ENCODE results near the gene TAF4B. TPM values are rescaled to one million over a fixed set of nuclear protein-coding genes. Genes with fewer than 3 reads are reported as not detected.
"Not testable (repeated sequence)": the region's sequence is repeated elsewhere in the genome, so short reads cannot be mapped to it uniquely, and the experiment has no call there.

The TAF4B gene
- total RNA-seq, 4 donors from 2014 or later: 3.7 to 11.9 (median 7.1) TPM

GRCh38 chr18:26185267-26185666, 41.0 kb upstream of the TAF4B start:
- Histone ChIP-seq H3K9me3 (no peaks in the 10 kb centered on the region), H3K36me3 (no peaks in the 10 kb centered on the region)

DNA sequence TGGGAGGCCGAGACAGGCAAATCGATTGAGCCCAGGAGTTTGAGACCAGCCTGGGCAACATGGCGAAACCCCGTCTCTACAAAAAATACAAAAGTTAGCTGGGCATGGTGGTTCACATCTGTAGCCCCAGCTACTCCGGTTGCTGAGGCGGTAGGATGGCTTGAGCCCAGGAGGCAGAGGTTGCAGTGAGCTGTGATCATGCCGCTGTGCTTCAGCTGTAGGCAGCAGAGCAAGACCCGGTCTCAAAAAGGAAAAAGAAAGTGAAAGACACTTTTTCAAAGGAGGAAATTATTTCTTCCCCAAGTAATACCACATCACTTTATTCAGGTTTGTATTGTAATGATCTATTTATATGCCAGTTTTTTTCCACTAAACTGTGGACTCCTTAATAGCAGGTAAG, 35.7 kb upstream of the TAF4B start:
- in situ Hi-C loops (cut with MboI; ENCODE audit: low pct_ligation_motif_present in 1 of 4, low pct_unique_long_range_greater_than_20kb in 1 of 4, low sequenced_read_pairs in 3 of 4) (no loop called here), intact Hi-C loops (cut with DNase I; ENCODE audit: low total_unique reads) (no loop called here)
- Histone ChIP-seq H3K4me3 (no peak overlapping the region), H3K4me1 (no peaks in the 10 kb centered on the region), H3K36me3 (no peaks in the 10 kb centered on the region), H3K27ac (peak overlapping the region in 1 of 4 donors; percentile 18), H3K9me3 (no peaks in the 10 kb centered on the region), H3K27me3 (no peaks in the 10 kb centered on the region)
- DNase-seq: peak; percentile 43
- TF ChIP-seq, protein P1, sequence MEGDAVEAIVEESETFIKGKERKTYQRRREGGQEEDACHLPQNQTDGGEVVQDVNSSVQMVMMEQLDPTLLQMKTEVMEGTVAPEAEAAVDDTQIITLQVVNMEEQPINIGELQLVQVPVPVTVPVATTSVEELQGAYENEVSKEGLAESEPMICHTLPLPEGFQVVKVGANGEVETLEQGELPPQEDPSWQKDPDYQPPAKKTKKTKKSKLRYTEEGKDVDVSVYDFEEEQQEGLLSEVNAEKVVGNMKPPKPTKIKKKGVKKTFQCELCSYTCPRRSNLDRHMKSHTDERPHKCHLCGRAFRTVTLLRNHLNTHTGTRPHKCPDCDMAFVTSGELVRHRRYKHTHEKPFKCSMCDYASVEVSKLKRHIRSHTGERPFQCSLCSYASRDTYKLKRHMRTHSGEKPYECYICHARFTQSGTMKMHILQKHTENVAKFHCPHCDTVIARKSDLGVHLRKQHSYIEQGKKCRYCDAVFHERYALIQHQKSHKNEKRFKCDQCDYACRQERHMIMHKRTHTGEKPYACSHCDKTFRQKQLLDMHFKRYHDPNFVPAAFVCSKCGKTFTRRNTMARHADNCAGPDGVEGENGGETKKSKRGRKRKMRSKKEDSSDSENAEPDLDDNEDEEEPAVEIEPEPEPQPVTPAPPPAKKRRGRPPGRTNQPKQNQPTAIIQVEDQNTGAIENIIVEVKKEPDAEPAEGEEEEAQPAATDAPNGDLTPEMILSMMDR (IDR thresholded peaks at IDR 0.05): no peak
- TF ChIP-seq POLR2AphosphoS5 (IDR thresholded peaks at IDR 0.05) (no peak), EP300 (IDR thresholded peaks at IDR 0.05; ENCODE audit: low read depth) (no peak), POLR2A (IDR thresholded peaks at IDR 0.05) (no peak)
- 61 to 71% methylated on average over 5 to 8 of the region's 8 CpGs for WGBS, 2 donors (ENCODE audit: low coverage in 1 of 2)

More at GRCh38 chr18:26185267-26185666, 41.0 kb upstream of the TAF4B start:
- DNase-seq: no peak
- Histone ChIP-seq H3K4me3 (no peak overlapping the region), H3K27me3 (no peaks in the 10 kb centered on the region), H3K27ac (no peak overlapping the region), H3K4me1 (no peaks in the 10 kb centered on the region)
- intact Hi-C loops (cut with DNase I; ENCODE audit: low total_unique reads): no loop called here
- in situ Hi-C loops (cut with MboI; ENCODE audit: low pct_ligation_motif_present in 1 of 4, low pct_unique_long_range_greater_than_20kb in 1 of 4, low sequenced_read_pairs in 3 of 4): no loop called here
- no peak for TF ChIP-seq POLR2AphosphoS5 (IDR thresholded peaks at IDR 0.05)
- TF ChIP-seq POLR2A (IDR thresholded peaks at IDR 0.05): no peak
- TF ChIP-seq, protein P1 (IDR thresholded peaks at IDR 0.05): no peak
- TF ChIP-seq EP300 (IDR thresholded peaks at IDR 0.05; ENCODE audit: low read depth): no peak
- WGBS, 2 donors (ENCODE audit: low coverage in 1 of 2): 52 to 54% methylated on average over 2 of the region's 2 CpGs

GRCh38 chr18:26192233-26192632, 34.0 kb upstream of the TAF4B start:
- Histone ChIP-seq H3K27ac (no peak overlapping the region), H3K9me3 (no peaks in the 10 kb centered on the region), H3K27me3 (no peaks in the 10 kb centered on the region), H3K4me1 (no peaks in the 10 kb centered on the region), H3K36me3 (no peaks in the 10 kb centered on the region), H3K4me3 (no peak overlapping the region)
- 67 to 100% methylated on average over 1 of the region's 1 CpG for WGBS, 2 donors (ENCODE audit: low coverage in 1 of 2)
- no peak for DNase-seq
- TF ChIP-seq, protein P1 (IDR thresholded peaks at IDR 0.05): no peak
- TF ChIP-seq EP300 (IDR thresholded peaks at IDR 0.05; ENCODE audit: low read depth): no peak
- TF ChIP-seq POLR2AphosphoS5 (IDR thresholded peaks at IDR 0.05): no peak
- no peak for TF ChIP-seq POLR2A (IDR thresholded peaks at IDR 0.05)
- in situ Hi-C loops (cut with MboI; ENCODE audit: low pct_ligation_motif_present in 1 of 4, low pct_unique_long_range_greater_than_20kb in 1 of 4, low sequenced_read_pairs in 3 of 4): no loop called here
- intact Hi-C loops (cut with DNase I; ENCODE audit: low total_unique reads): no loop called here

GRCh38 chr18:26196605-26197004, 29.6 kb upstream of the TAF4B start:
- in situ Hi-C loops (cut with MboI; ENCODE audit: low pct_ligation_motif_present in 1 of 4, low pct_unique_long_range_greater_than_20kb in 1 of 4, low sequenced_read_pairs in 3 of 4): no loop called here
- no peaks in the 10 kb centered on the region for H3K9me3 ChIP-seq
- TF ChIP-seq, protein P1 (IDR thresholded peaks at IDR 0.05): no peak
- TF ChIP-seq POLR2A (IDR thresholded peaks at IDR 0.05): no peak
- no peak for DNase-seq
- no peaks in the 10 kb centered on the region for H3K4me1 ChIP-seq
- no peaks in the 10 kb centered on the region for H3K27me3 ChIP-seq
- no peaks in the 10 kb centered on the region for H3K36me3 ChIP-seq
- intact Hi-C loops (cut with DNase I; ENCODE audit: low total_unique reads): no loop called here
- 77 to 78% methylated on average over 3 of the region's 3 CpGs for WGBS, 2 donors (ENCODE audit: low coverage in 1 of 2)
- no peak overlapping the region for H3K27ac ChIP-seq
- H3K4me3 ChIP-seq: no peak overlapping the region

- H3K9me3 ChIP-seq; in situ Hi-C loops (cut with MboI; ENCODE audit: low pct_ligation_motif_present in 1 of 4, low pct_unique_long_range_greater_than_20kb in 1 of 4, low sequenced_read_pairs in 3 of 4); H3K36me3 ChIP-seq; H3K27me3 ChIP-seq; H3K27ac ChIP-seq; H3K4me1 ChIP-seq; DNase-seq; H3K4me3 ChIP-seq; intact Hi-C loops (cut with DNase I; ENCODE audit: low total_unique reads): not testable (repeated sequence)
- WGBS, 2 donors (ENCODE audit: low coverage in 1 of 2): 85 to 87% methylated on average over 7 to 9 of the region's 9 CpGs
Measured at GRCh38 chr18:26202001-26202400, 24.2 kb upstream of the TAF4B start.

Measured in transverse colon (tissue), 4 donors.